ENCODE data around the gene PIEZO1.
A peak's percentile ranks its signal among the peaks of the same experiment; 100 is the strongest.

The PIEZO1 gene

DNA sequence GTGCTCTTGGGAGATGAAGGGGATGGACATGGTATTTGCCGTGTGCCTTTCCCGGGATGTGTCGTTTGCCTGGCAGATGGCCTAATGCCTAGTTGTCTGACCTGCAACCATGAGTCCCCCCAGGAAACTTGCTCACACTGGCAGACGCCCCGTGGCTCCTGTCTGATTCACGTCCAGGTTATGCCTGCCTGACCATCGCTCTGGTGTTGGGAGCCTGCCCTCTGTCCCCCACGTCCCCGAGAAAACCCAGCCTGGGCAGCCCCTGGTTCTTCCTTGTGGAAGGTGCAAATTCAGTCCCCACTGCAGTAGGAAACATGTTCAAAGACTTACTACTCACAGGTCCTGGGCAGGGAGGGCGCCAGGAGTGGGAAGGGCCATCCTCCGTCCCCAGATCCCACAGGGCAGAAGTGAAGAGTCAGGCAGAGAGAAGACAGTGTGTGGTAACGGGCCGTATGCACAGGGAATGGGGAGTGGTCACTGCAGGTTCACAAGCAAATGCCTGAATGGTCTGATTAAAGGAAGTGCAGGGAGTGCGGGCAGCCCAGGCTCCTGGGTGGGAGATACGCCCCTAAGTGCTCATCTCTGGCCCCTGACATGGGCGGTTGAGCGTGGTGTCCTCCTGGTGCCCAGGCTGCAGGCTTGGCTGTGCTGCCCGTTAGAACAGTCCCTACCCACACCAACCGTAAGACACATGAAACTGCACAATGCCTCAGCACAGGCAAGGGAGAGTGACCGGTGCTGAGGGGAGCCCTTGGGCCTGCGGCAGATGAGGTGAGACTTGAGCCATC lies 94.5 kb downstream of the PIEZO1 start:
- TF ChIP-seq, protein P1, sequence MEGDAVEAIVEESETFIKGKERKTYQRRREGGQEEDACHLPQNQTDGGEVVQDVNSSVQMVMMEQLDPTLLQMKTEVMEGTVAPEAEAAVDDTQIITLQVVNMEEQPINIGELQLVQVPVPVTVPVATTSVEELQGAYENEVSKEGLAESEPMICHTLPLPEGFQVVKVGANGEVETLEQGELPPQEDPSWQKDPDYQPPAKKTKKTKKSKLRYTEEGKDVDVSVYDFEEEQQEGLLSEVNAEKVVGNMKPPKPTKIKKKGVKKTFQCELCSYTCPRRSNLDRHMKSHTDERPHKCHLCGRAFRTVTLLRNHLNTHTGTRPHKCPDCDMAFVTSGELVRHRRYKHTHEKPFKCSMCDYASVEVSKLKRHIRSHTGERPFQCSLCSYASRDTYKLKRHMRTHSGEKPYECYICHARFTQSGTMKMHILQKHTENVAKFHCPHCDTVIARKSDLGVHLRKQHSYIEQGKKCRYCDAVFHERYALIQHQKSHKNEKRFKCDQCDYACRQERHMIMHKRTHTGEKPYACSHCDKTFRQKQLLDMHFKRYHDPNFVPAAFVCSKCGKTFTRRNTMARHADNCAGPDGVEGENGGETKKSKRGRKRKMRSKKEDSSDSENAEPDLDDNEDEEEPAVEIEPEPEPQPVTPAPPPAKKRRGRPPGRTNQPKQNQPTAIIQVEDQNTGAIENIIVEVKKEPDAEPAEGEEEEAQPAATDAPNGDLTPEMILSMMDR (conservative IDR thresholded peaks at IDR 0.05): no peak
- no peak for TF ChIP-seq ZFX (IDR thresholded peaks at IDR 0.05)
- H3K27ac ChIP-seq: no peak overlapping the region

DNA sequence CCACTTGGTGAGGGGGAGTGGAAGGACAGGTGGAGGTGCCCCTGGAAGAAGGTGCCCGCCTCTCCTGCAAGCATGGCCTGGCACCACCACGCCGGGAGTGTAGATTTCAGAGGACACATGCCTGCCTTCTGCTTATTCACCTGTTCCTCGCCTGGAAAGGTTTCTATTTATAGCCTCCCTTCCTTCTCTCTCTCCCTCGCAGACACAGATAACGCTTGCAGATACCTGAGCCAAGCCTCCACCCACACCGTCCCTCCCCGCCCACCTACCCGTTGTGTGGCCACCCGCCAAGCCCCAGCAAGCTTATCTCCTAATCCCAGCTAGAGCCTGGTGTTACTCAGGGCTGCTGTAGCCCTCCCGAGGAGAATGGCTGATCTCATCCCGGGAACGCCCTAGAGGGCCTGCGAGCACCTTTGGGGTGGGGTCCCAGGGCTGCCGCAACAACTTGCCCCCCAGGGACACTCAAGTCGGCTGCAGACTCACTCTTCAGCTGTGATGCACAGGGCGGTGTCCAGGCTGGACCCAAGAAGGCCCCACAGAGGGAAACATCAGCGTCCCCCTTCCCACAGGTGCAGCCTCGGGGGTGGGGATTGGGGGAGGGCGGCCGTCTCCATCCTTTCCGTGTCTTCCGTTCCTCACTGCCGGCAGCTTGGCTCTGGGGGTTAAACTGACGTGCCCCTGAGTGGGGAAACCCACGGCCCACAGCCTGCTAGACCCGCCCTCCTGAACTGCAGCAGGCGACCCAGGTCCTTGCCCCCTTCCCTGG lies 96.8 kb downstream of the PIEZO1 start:
- peak overlapping the region; percentile 46 for H3K27ac ChIP-seq
- no peak for TF ChIP-seq ZFX (IDR thresholded peaks at IDR 0.05)
- TF ChIP-seq, protein P1 (conservative IDR thresholded peaks at IDR 0.05): no peak

DNA sequence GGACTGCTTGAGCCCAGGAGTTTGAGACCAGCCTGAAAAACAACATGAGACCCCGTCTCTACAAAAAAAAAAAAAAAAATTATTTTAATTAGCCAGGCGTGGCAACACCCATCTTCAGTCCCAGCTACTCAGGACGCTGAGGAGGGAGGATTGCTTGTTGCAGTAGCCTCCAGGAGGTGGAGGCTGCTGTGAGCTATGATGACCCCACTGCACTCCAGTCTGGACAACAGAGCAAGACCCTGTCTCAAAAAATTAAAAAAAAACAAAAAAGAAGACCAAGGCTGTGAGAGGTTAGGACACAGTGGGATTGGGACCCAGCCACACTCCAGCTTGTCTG lies 97.4 kb downstream of the PIEZO1 start:
- peak overlapping the region; percentile 46 for H3K27ac ChIP-seq
- TF ChIP-seq, protein P1 (conservative IDR thresholded peaks at IDR 0.05): no peak
- no peak for TF ChIP-seq ZFX (IDR thresholded peaks at IDR 0.05)

DNA sequence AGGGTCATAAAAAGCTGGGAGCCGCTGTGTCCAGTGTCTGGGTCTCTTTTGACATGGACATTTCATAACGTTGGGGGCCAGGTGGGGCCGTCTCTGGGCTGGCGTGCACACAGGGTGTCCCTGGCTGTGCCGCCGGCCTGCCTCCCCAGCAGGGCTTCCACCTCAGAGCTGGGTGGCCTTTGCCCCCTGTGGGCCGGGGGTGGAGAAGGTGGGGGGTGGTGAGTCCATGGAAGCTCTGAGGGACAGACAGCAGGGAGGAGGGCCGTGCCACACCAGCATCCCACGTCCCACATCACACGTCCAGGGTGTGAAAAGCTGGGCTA lies 97.8 kb downstream of the PIEZO1 start:
- peak overlapping the region; percentile 46 for H3K27ac ChIP-seq
- TF ChIP-seq, protein P1 (conservative IDR thresholded peaks at IDR 0.05): no peak
- TF ChIP-seq ZFX (IDR thresholded peaks at IDR 0.05): no peak

DNA sequence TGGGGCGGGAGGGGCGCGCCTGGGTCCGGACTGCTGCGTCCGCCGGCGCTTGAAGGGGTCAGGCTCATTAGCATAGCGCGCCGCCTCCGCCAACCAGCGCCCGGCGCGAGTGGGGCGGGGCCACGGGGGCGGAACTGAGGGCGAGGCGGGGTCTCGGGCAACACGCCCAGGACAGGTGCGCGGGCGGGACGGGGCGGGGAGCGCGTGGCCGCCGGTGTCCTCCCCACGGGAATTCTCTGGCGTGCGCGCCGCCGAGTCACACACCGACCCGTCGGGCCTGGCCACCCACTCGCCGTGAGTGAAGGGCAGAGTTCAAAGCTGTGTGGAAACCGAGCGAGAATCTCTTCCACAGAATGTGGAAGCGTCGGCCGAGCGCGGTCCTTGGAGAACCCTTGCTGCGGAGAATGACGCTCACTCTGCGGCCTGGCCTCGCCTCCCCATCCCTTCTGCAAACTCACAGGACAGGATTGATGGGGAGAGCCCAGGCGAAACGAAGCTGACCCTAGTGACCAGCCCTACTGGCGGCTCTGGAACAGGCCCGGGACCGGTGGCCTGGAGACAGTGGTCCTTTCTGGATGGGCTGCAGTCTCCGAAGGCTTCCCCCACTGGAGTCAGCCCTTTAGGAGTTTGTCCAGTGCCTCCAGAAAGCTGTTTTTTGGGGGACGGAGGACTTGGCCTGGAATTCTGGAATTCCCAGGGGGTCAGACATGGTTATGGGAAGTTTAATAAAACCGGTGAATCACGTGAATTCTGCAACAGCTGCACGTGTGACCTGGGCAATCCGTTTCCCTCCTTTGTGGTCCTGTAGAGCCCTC lies 98.4 kb downstream of the PIEZO1 start, which contains the start of gene SNAI3:
Gene SNAI3 (minus strand): TSS at position 69 of the 815 bp plus-strand sequence. CDS start 101 bp downstream, outside the sequence.
- peak within 1 kb of the TSS; percentile 46 for H3K27ac ChIP-seq
- TF ChIP-seq, protein P1 (conservative IDR thresholded peaks at IDR 0.05): no peak
- TF ChIP-seq ZFX (IDR thresholded peaks at IDR 0.05): no peak

DNA sequence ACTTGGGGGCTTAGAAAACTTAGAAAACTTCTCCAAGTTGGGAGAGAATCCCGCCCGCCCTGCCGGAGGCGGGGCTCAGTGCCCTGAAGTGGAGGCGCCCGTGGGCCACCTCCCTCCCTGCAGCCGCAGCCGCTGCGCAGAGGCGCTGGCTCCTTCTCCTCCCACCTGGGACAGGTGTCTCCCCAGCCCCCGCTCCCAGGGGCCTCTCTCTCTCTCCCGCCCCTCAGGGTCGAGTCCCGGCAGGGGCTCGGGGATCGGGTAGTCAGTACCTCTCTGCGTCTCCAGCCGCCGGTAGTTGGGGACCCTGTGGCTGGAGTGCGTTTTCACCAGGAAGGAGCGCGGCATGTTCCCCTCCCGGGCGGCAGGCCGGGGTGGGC lies 99.0 kb downstream of the PIEZO1 start:
- peak overlapping the region; percentile 46 for H3K27ac ChIP-seq
- TF ChIP-seq, protein P1 (conservative IDR thresholded peaks at IDR 0.05): no peak
- no peak for TF ChIP-seq ZFX (IDR thresholded peaks at IDR 0.05)

All from C4-2B (cell line).